ENCODE data around the gene MRPL58.

DNA sequence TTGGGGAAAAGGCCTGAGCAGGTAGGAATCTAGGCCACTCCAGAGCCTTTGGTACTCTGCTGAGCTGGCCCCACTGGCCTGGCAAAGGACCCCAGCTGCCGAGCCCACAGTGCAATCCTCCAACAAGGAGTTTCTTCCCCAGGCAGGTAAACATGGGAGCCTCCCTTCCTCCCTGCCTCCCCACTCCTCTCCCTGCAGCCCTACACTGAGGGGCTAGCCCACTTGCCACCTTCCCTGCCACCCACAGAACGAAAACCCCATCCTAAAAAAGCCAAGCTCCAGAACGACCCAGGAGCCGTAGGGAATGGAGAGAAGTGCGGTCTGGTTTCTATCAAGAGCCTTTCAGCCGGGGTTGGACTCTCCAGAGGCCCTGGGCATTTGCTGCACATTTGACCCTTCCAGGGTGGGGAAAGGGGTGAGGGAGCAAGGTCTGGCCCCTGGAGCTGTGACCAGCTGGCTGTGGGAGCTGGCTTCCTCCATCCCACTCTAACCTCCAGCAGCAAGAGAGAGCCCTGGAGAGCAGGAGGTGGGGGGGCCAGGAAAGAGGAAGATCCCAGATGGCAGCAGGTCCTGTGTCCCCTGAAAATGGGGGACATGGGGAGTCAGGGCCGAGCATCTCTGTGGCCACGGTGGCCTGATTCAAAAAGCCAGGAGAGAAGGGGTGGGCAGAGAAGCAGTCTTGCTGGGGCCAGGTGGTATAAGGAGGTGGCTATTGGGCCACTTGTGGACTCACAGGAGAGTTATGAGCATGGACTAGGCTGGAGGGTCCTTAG lies 41.2 kb upstream of the MRPL58 start:
- no peak for TF ChIP-seq POLR2A (IDR thresholded peaks at IDR 0.05)
- TF ChIP-seq, protein P1, sequence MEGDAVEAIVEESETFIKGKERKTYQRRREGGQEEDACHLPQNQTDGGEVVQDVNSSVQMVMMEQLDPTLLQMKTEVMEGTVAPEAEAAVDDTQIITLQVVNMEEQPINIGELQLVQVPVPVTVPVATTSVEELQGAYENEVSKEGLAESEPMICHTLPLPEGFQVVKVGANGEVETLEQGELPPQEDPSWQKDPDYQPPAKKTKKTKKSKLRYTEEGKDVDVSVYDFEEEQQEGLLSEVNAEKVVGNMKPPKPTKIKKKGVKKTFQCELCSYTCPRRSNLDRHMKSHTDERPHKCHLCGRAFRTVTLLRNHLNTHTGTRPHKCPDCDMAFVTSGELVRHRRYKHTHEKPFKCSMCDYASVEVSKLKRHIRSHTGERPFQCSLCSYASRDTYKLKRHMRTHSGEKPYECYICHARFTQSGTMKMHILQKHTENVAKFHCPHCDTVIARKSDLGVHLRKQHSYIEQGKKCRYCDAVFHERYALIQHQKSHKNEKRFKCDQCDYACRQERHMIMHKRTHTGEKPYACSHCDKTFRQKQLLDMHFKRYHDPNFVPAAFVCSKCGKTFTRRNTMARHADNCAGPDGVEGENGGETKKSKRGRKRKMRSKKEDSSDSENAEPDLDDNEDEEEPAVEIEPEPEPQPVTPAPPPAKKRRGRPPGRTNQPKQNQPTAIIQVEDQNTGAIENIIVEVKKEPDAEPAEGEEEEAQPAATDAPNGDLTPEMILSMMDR (IDR thresholded peaks at IDR 0.05), result no peak
